ENCODE measurements around the gene COG8. TPM values are rescaled to one million over a fixed set of nuclear protein-coding genes. Genes with fewer than 3 reads are reported as not detected.

Gene COG8
- total and polyA plus RNA-seq, 2 experiments from 2014 or later = 21.4 to 79.9 TPM

GRCh38 chr16:69321080-69321479 lies 18.3 kb downstream of the COG8 start:
- no peaks in the 10 kb centered on the region; the same call in 2 of the 3 replicates for H3K4me1 Mint-ChIP-seq
- Histone ChIP-seq H4K20me1 (replicated peaks; ENCODE audit: insufficient read depth) (peaks cover 24% of the 10 kb centered on the region), H3K4me3 (no peak overlapping the region), H3K9me2 (ENCODE audit: insufficient read depth) (no peaks in the 10 kb centered on the region), H3K79me2 (replicated peaks; ENCODE audit: insufficient read depth) (peaks cover 17% of the 10 kb centered on the region), H3K27ac (ENCODE audit: low read depth) (no peak overlapping the region), H3K36me3 (ENCODE audit: insufficient read depth) (peaks cover 4% of the 10 kb centered on the region), H2AFZ (no peak overlapping the region), H3K4me1 (ENCODE audit: insufficient read depth) (no peaks in the 10 kb centered on the region), H3F3A (replicated peaks; ENCODE audit: low read depth) (peaks cover 8% of the 10 kb centered on the region; the same call in 1 of the 2 replicates), H3K4me2 (no peak overlapping the region), H3K27me3 (ENCODE audit: insufficient read depth) (no peaks in the 10 kb centered on the region)
- no peak for TF ChIP-seq ZNF331 (CRISPR knock-in tag; IDR thresholded peaks at IDR 0.05; ENCODE audit: low read depth)
- no peak for TF ChIP-seq STAT1 (IDR thresholded peaks at IDR 0.05; ENCODE audit: unreplicated experiment)
- no peak for TF ChIP-seq ZNF114 (CRISPR knock-in tag; IDR thresholded peaks at IDR 0.05)
- TF ChIP-seq JUNB (IDR thresholded peaks at IDR 0.05; ENCODE audit: unreplicated experiment) = no peak
- TF ChIP-seq REST (IDR thresholded peaks at IDR 0.05; ENCODE audit: unreplicated experiment) = no peak
- no peak for TF ChIP-seq EZH2 (IDR thresholded peaks at IDR 0.05; ENCODE audit: low read depth, unreplicated experiment)
- TF ChIP-seq CTCF (conservative IDR thresholded peaks at IDR 0.05; ENCODE audit: low read depth in 2 of 2) = no peak
- TF ChIP-seq ETS1 (IDR thresholded peaks at IDR 0.05) = no peak
- TF ChIP-seq POLR2AphosphoS5 (IDR thresholded peaks at IDR 0.05; ENCODE audit: low read depth) = no peak
- no peak for TF ChIP-seq EZH2phosphoT487 (IDR thresholded peaks at IDR 0.05; ENCODE audit: unreplicated experiment)
- TF ChIP-seq ZNF462 (CRISPR knock-in tag; IDR thresholded peaks at IDR 0.05) = no peak
- no peak for TF ChIP-seq CREB1 (CRISPR knock-in tag; IDR thresholded peaks at IDR 0.05; ENCODE audit: low read depth)
- TF ChIP-seq NANOG (IDR thresholded peaks at IDR 0.05; ENCODE audit: borderline replicate concordance) = no peak
- peaks cover 14% of the 10 kb centered on the region for H3K27me3 Mint-ChIP-seq (ENCODE audit: insufficient read depth, low read depth, poor library complexity)
- DNase-seq (ENCODE audit: low spot score) (no peak), ATAC-seq (no peak)
- no peak overlapping the region for H3K4me3 Mint-ChIP-seq
- peaks cover 86% of the 10 kb centered on the region for H3K36me3 Mint-ChIP-seq (ENCODE audit: low read depth)
- H3K9me3 Mint-ChIP-seq = no peaks in the 10 kb centered on the region
- H3K27ac Mint-ChIP-seq = no peak overlapping the region

Measured in GM23338 (cell line).